Measurements from ENCODE around the gene WFDC12.
"Not testable (repeated sequence)": the region's sequence is repeated elsewhere in the genome, so short reads cannot be mapped to it uniquely, and the experiment has no call there.

Gene WFDC12

DNA sequence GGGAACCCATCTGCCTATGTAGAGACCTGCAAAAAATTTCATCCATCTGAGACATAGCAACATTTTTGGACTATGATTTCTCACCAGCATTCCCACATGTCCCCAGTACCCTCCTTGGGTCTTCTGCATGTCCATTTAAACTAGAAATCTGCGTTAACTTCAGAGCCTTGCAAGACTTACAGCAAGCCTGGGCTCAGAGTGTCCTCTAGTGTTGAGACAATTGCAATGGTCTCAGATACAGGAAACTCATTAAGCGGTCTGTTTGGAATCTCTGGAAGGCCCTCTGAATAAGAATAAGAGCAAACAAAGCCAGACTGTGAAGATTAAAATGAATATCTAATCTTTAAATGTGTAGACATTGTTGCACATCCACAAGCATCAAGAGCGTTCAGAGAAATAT is 29.9 kb upstream of the WFDC12 start:
- peak; percentile 33 for TF ChIP-seq CTCF (IDR thresholded peaks at IDR 0.05; ENCODE audit: control insufficient read depth, insufficient read depth, low read depth, low read length, missing control alignments)
- no peak for DNase-seq (ENCODE audit: low read depth)
- H3K4me3 ChIP-seq (ENCODE audit: control insufficient read depth, low read depth, low read length) = no peak overlapping the region

GRCh38 chr20:45153752-45154151 is 29.5 kb upstream of the WFDC12 start:
- no peak for TF ChIP-seq CTCF (IDR thresholded peaks at IDR 0.05; ENCODE audit: control insufficient read depth, insufficient read depth, low read depth, low read length, missing control alignments)
- H3K4me3 ChIP-seq (ENCODE audit: control insufficient read depth, low read depth, low read length) = no peak overlapping the region
- DNase-seq (ENCODE audit: low read depth) = no peak

GRCh38 chr20:45153147-45153546 is 28.9 kb upstream of the WFDC12 start:
- DNase-seq (ENCODE audit: low read depth) = no peak
- no peak overlapping the region for H3K4me3 ChIP-seq (ENCODE audit: control insufficient read depth, low read depth, low read length)
- no peak for TF ChIP-seq CTCF (IDR thresholded peaks at IDR 0.05; ENCODE audit: control insufficient read depth, insufficient read depth, low read depth, low read length, missing control alignments)

GRCh38 chr20:45152405-45152804 is 28.1 kb upstream of the WFDC12 start:
- no peak overlapping the region for H3K4me3 ChIP-seq (ENCODE audit: control insufficient read depth, low read depth, low read length)
- no peak for TF ChIP-seq CTCF (IDR thresholded peaks at IDR 0.05; ENCODE audit: control insufficient read depth, insufficient read depth, low read depth, low read length, missing control alignments)
- no peak for DNase-seq (ENCODE audit: low read depth)

- no peak for DNase-seq (ENCODE audit: low read depth)
- no peak for TF ChIP-seq CTCF (IDR thresholded peaks at IDR 0.05; ENCODE audit: control insufficient read depth, insufficient read depth, low read depth, low read length, missing control alignments)
Measured at GRCh38 chr20:45149062-45149461, 24.8 kb upstream of the WFDC12 start.

DNA sequence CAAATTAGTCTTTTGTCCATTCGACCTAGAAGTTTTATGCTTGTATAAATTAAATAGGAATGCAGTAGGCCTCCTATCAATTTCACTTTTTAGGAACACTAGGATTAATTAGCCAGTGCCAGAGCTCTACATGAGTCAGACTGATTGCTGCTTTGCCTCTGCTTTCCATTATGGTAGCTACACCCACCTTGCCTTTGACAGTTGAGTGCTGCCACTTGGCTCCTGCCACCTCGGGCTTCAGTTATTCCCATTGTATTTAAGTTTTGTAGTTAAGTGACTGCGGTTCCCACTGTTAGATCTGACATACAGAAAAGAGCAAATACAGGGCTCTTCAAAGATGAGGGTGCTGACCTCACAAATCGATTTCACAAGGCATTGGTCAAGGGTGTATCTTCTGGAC is 16.6 kb upstream of the WFDC12 start:
- no peak for DNase-seq (ENCODE audit: low read depth)
- no peak for TF ChIP-seq CTCF (IDR thresholded peaks at IDR 0.05; ENCODE audit: control insufficient read depth, insufficient read depth, low read depth, low read length, missing control alignments)
- H3K4me3 ChIP-seq (ENCODE audit: control insufficient read depth, low read depth, low read length) = no peak overlapping the region

More at GRCh38 chr20:45149062-45149461, 24.8 kb upstream of the WFDC12 start:
- H3K4me3 ChIP-seq (ENCODE audit: control insufficient read depth, low read depth, low read length) = no peak overlapping the region

- H3K4me3 ChIP-seq (ENCODE audit: control insufficient read depth, low read depth, low read length); DNase-seq (ENCODE audit: low read depth): not testable (repeated sequence)
Measured at GRCh38 chr20:45139733-45140375, 15.6 kb upstream of the WFDC12 start.
